Small intestine (tissue), 7 donors: ENCODE measurements around the gene TNS3. TPM values are rescaled to one million over a fixed set of nuclear protein-coding genes. Genes with fewer than 3 reads are reported as not detected.

Source experiments
- DNase-seq, 2 donors: peaks; one replicate each; pipeline versions ENCODE4 v3.0.0 to v3.0.0-alpha.2; 2013
- FAIRE-seq: peaks from 2 replicates; lab custom pipeline; 2012; peaks lifted over from hg19 to GRCh38; lab: Jason Lieb, UNC
- H3K27ac ChIP-seq, 3 donors: one replicate each; pipeline ENCODE4 v1.5.1; 2013; ENCODE audit warnings: low read length in 2 of 3, mild to moderate bottlenecking in 2 of 3, control low read depth in 1 of 3, inconsistent platforms in 1 of 3, low read depth in 1 of 3, moderate library complexity in 1 of 3
- H3K27me3 ChIP-seq, 3 donors: one replicate each; pipeline ENCODE4 v1.6.1; 2013; ENCODE audit warnings: low read length in 3 of 3, inconsistent platforms in 1 of 3; ENCODE audit not compliant: control insufficient read depth in 3 of 3, insufficient read depth in 3 of 3
- H3K36me3 ChIP-seq, 3 donors: one replicate each; pipeline ENCODE4 v1.6.1; 2013; ENCODE audit warnings: low read length in 3 of 3, inconsistent platforms in 1 of 3, low read depth in 1 of 3, mild to moderate bottlenecking in 1 of 3, moderate library complexity in 1 of 3; ENCODE audit not compliant: control insufficient read depth in 3 of 3, insufficient read depth in 2 of 3
- H3K4me1 ChIP-seq, 3 donors: one replicate each; pipeline ENCODE4 v1.6.1; 2013; ENCODE audit warnings: low read length in 2 of 3, inconsistent platforms in 1 of 3, low read depth in 1 of 3, mild to moderate bottlenecking in 1 of 3, moderate library complexity in 1 of 3; ENCODE audit not compliant: control insufficient read depth in 3 of 3, insufficient read depth in 2 of 3
- H3K4me3 ChIP-seq, 3 donors: one replicate each; pipeline ENCODE4 v1.5.1; 2013; ENCODE audit warnings: low read length in 3 of 3, control low read depth in 1 of 3, inconsistent platforms in 1 of 3, low read depth in 1 of 3, mild to moderate bottlenecking in 1 of 3, moderate library complexity in 1 of 3
- H3K9me3 ChIP-seq, 2 donors: one replicate each; pipeline ENCODE4 v1.6.1; 2013; ENCODE audit warnings: low read depth in 1 of 2, low read length in 1 of 2; ENCODE audit not compliant: control insufficient read depth in 2 of 2, insufficient read depth in 1 of 2
- WGBS, 3 donors: extraction: QIAGEN DNeasy Blood & Tissue Kit; methylation state at CpG; one replicate each; pipeline ENCODE4 v1.1.7; 2013; 5-methylcytosine and 5-hydroxymethylcytosine counted together
- polyA plus RNA-seq, 4 donors: library from polyadenylated mRNA; stranded (reverse) in 3 of 4; unstranded in 1 of 4; fragments of 200-250 nt in 3 of 4; fragments of 120-200 nt in 1 of 4; gene quantifications; one replicate each; pipeline versions ENCODE4 v1.2.1 to v1.2.3, GENCODE V29; 2013
- donor health status: healthy with polysubstance abuse.
- donor health status: control.
- donor health status: control.
- donor health status: Bipolar disorder and iron deficiency.
- donor health status: healthy.

Gene TNS3
- polyA plus RNA-seq, 4 donors: 17.2 to 67.1 (median 27.3) TPM

GRCh38 chr7:47302560-47302959, 279.4 kb downstream of the TNS3 start:
- FAIRE-seq (no peak), DNase-seq (no peak)
- Histone ChIP-seq H3K36me3 (peaks cover 0 to 75% (median 10%) of the 10 kb centered on the region in 3 donors), H3K9me3 (no peaks in the 10 kb centered on the region), H3K27ac (no peak overlapping the region), H3K27me3 (no peaks in the 10 kb centered on the region), H3K4me3 (no peak overlapping the region), H3K4me1 (no peaks in the 10 kb centered on the region)
- 55 to 67% (median 62%) methylated on average over 3 of the region's 3 CpGs for whole genome bisulfite sequencing, 3 donors

GRCh38 chr7:47301657-47302295, 280.1 kb downstream of the TNS3 start:
- Histone ChIP-seq H3K4me1 (no peaks in the 10 kb centered on the region), H3K36me3 (peaks cover 0 to 83% (median 15%) of the 10 kb centered on the region in 3 donors), H3K9me3 (no peaks in the 10 kb centered on the region), H3K27me3 (no peaks in the 10 kb centered on the region), H3K27ac (no peak overlapping the region), H3K4me3 (no peak overlapping the region)
- 94 to 95% (median 94%) methylated on average over 10 of the region's 10 CpGs for WGBS, 3 donors
- no peak for DNase-seq
- no peak for FAIRE-seq

GRCh38 chr7:47301105-47301477, 280.8 kb downstream of the TNS3 start:
- no peak for DNase-seq

GRCh38 chr7:47300472-47301104, 281.3 kb downstream of the TNS3 start:
- H3K9me3 ChIP-seq: no peaks in the 10 kb centered on the region
- H3K27me3 ChIP-seq: no peaks in the 10 kb centered on the region
- no peak overlapping the region for H3K4me3 ChIP-seq
- no peaks in the 10 kb centered on the region for H3K4me1 ChIP-seq
- DNase-seq (no peak), FAIRE-seq (no peak)
- H3K36me3 ChIP-seq: peaks cover 0 to 86% (median 19%) of the 10 kb centered on the region in 3 donors
- 94 to 96% (median 95%) methylated on average over 11 of the region's 11 CpGs for WGBS, 3 donors
- no peak overlapping the region for H3K27ac ChIP-seq

More at GRCh38 chr7:47301105-47301477, 280.8 kb downstream of the TNS3 start:
- Histone ChIP-seq H3K36me3 (peaks cover 0 to 83% (median 16%) of the 10 kb centered on the region in 3 donors), H3K9me3 (no peaks in the 10 kb centered on the region), H3K4me1 (no peaks in the 10 kb centered on the region), H3K27me3 (no peaks in the 10 kb centered on the region), H3K27ac (no peak overlapping the region), H3K4me3 (no peak overlapping the region)
- WGBS, 3 donors: 85 to 91% (median 88%) methylated on average over 6 of the region's 6 CpGs
- FAIRE-seq: no peak

GRCh38 chr7:47299496-47299895, 282.4 kb downstream of the TNS3 start:
- FAIRE-seq (no peak), DNase-seq (no peak)
- no peaks in the 10 kb centered on the region for H3K9me3 ChIP-seq
- H3K4me1 ChIP-seq: no peaks in the 10 kb centered on the region
- H3K4me3 ChIP-seq: no peak overlapping the region
- WGBS, 3 donors: 93 to 94% (median 93%) methylated on average over 8 of the region's 8 CpGs
- H3K36me3 ChIP-seq: peaks cover 0 to 81% (median 19%) of the 10 kb centered on the region in 3 donors
- H3K27ac ChIP-seq: no peak overlapping the region
- no peaks in the 10 kb centered on the region for H3K27me3 ChIP-seq

GRCh38 chr7:47298636-47299035, 283.3 kb downstream of the TNS3 start:
- Histone ChIP-seq H3K27me3 (no peaks in the 10 kb centered on the region), H3K4me3 (no peak overlapping the region), H3K36me3 (peaks cover 0 to 84% (median 19%) of the 10 kb centered on the region in 3 donors), H3K4me1 (no peaks in the 10 kb centered on the region), H3K9me3 (no peaks in the 10 kb centered on the region), H3K27ac (no peak overlapping the region)
- FAIRE-seq (no peak), DNase-seq (no peak)
- WGBS, 3 donors: 89 to 96% (median 94%) methylated on average over 12 of the region's 12 CpGs

GRCh38 chr7:47297120-47297519, 284.8 kb downstream of the TNS3 start:
- WGBS, 3 donors: 91 to 96% (median 95%) methylated on average over 8 of the region's 8 CpGs
- Histone ChIP-seq H3K4me3 (no peak overlapping the region), H3K9me3 (no peaks in the 10 kb centered on the region), H3K36me3 (peaks cover 0 to 77% (median 15%) of the 10 kb centered on the region in 3 donors), H3K4me1 (no peaks in the 10 kb centered on the region), H3K27ac (no peak overlapping the region), H3K27me3 (no peaks in the 10 kb centered on the region)
- no peak for DNase-seq
- FAIRE-seq: no peak

GRCh38 chr7:47295606-47296005, 286.3 kb downstream of the TNS3 start:
- FAIRE-seq: no peak
- no peak overlapping the region for H3K27ac ChIP-seq

More at GRCh38 chr7:47295606-47296005, 286.3 kb downstream of the TNS3 start:
- Histone ChIP-seq H3K36me3 (peaks cover 0 to 73% (median 18%) of the 10 kb centered on the region in 3 donors), H3K9me3 (no peaks in the 10 kb centered on the region), H3K4me1 (peaks cover 0 to 2% (median 0%) of the 10 kb centered on the region in 3 donors), H3K27me3 (no peaks in the 10 kb centered on the region), H3K4me3 (no peak overlapping the region)
- WGBS, 3 donors: 88 to 92% (median 91%) methylated on average over 7 of the region's 7 CpGs
- DNase-seq: no peak
